A375 (cell line): Measurements from ENCODE around the gene STX1A. TPM values are rescaled to one million over a fixed set of nuclear protein-coding genes. Genes with fewer than 3 reads are reported as not detected.

Experiments used
- small RNA-seq: library from RNA; depleted of rRNA; stranded (forward); fragments of <200 nt; gene quantifications from one replicate; pipeline ENCODE3, GENCODE V24; 2014
- total RNA-seq: library from RNA; depleted of rRNA; stranded (reverse); fragments of >200 nt; shearing (Covaris generic); gene quantifications from 2 replicates; pipeline ENCODE4 v1.2.3, GENCODE V29; 2014; rRNA removed

Gene STX1A
- 66.5 and 72.9 TPM in 2 replicates for total RNA-seq

DNA sequence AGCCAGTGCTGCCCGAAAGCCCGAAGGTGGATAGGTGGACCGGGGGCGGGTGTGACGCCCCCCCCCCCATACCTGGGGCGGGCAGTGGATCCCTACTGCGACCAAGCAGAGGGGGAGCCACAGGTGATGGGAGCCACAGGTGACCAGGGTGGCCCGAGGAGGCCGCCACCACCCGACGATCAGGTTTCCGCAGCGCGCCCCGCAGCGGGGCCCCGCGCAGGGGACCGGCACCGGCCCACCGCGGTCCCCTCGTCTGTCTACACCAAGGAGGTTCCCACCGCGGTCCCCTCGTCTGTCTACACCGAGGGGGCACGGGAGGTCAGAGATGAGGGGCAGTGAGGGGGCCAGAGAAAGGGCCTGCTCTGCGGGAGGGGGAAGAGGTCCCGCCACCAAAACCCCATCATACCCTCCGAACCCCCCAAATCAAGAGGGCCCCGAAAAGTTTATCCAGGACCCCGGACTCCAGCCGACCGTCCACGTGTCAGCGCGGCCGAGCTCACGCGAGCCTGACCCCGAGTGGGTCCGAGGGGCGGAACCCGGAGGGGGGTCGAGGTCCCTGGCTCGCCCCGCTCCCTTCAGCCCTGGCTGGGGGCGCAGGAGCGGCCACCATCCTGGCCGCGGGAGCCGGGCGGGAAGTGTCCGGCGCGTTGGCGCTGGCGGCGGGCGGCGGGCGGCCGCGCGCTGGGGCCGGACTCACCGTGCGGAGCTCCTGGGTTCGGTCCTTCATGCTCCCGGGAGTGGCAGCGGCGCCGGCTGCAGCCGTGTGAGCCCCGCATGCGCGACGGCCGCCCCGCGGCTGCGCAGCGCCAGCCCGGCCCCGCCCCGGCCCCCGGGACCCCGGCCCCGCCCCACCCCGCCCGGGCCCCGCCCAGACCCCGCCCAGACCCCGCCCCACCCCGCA lies at the start of gene STX1A:
TSS of gene STX1A (minus strand) at position 765 of the 901 bp plus-strand sequence. CDS start at position 727, 38 bp downstream.

DNA sequence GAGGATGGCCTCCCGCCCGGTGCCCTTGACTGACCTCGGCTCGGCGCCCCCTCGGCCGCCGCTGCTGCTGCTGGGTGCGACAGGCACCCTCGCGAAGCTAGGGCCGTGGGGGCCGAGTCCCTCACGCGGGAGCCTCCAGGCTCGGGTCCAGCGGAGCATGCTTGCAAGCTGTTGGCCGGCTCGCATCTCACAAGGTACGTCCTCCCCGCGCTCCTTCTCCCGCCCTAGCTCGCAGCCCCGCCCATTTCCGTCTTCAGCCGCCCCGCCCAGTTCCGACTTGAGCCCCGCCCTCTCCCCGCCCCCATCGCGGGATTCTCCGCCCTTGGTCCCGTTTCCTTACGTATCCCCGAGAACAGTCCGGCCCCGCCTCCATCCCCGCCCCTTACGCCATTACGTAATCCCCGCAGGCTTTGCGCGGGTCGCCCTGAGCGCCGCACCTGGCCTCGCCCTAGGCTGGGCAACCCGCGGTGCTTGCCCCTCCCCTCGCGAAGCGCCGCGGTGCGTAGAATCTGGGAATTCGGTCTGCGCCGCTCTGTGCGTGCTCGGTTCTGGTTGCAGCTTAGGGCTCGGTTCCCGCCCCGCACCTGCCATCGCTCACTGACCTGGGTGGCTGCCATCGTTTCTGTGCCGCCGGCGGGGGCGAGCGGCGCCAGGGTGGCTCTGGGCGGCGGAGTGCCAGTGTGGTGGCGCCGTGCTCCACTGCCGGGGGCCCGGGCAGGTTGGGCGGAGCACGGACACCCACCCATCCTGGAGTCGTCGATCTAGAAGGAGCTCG lies 19.3 kb upstream of the STX1A start, which contains the start of gene ABHD11:
TSS of gene ABHD11 (minus strand) at position 191 of the 775 bp plus-strand sequence. CDS start at position 159, 32 bp downstream.

DNA sequence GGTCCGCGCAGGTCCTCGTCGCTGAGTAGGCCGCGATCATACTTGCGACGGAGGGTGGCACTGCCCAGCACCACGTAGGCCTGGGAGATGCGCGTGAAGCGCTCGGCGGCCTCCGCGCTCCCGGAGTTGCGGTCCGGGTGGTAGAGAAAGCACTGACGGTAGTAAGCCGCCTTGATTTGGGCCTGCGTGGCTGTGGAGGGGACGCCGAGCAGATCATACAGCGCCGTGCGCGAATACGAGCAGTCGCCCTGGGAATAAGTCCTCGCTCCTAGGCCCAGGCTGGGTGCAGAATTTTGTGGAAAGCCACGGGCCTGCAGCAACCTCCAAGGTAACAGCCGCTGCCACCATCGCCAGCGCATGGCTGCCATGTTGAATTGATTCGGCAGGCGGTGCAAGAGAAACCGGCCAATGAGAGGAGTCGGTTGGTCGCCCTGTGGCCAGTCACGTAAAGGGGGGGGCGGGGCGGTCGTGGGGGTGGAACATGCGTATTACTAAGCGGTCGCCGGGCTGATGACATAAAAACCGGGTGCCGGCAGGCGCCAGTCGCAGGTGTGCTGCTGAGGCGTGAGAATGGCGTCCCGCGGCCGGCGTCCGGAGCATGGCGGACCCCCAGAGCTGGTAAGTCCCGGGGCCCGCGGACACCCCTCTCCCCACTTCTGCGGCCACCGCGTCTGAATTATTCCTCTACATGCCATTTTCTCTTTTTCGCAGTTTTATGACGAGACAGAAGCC lies 36.2 kb downstream of the STX1A start, which contains the start of the genes BUD23 and DNAJC30:
TSS of gene BUD23 (plus strand) at position 542 of the 732 bp plus-strand sequence. CDS start at position 571, 29 bp downstream.
TSS of gene DNAJC30 (minus strand) at position 398 of the 732 bp plus-strand sequence. CDS start at position 368, 30 bp downstream.

DNA sequence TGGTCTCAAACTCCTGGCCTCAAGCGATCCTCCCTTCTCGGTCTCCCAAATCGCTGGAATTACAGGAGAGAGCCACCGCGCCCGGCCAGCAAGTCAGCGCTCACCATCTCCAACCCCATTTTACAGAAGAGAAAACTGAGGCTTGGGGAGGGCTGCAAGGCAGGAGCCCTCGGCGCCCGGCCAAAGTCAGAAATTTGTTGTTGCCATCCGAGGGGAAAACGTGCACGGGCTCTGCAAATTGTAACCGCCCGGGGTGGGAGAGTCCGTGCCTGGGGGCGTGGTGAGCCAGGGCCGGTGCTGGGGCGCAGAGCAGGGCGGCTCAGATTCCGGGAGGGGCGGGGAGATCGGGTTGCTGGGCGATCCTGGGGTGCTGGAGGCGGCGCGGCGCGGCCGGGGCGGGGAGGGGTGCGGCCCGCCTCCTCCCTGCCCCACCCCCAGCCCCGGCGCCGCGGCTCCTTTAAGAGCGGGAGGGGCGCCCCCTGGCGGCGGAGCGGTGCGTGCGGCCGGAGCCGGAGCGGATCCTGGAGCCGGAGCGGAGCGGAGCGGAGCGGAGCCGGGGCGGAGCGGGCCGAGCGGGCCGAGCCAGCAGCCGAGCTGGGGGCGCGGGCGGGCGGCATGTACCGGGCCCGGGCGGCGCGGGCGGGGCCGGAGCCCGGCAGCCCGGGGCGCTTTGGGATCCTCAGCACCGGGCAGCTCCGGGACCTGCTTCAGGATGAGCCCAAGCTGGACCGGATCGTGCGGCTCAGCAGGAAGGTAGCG lies 51.9 kb downstream of the STX1A start, which contains the start of gene VPS37D:
TSS of gene VPS37D (plus strand) at position 488 of the 759 bp plus-strand sequence. CDS start at position 616, 128 bp downstream.

Small RNA genes lying within 50 kb of the gene (small RNA-seq; reads per million reads assigned to genes)
- gene MIR4284 (not detected), gene RN7SL265P (not detected)

Other genes starting within 250 kb of the STX1A start
- gene BAZ1B, start 197.4 kb downstream of the STX1A start, total RNA-seq, result 62.2 and 68.6 TPM in 2 replicates
- gene BCL7B, start 162.0 kb downstream of the STX1A start, total RNA-seq, result 47.9 and 56.0 TPM in 2 replicates
- gene TBL2, start 141.1 kb downstream of the STX1A start, total RNA-seq, result 66.4 and 78.5 TPM in 2 replicates
- 0.05 and 0.26 TPM in 2 replicates for gene MLXIPL, start 95.1 kb downstream of the STX1A start, total RNA-seq
- 3.2 and 7.2 TPM in 2 replicates for gene VPS37D, start 51.8 kb downstream of the STX1A start, total RNA-seq
- gene DNAJC30, start 36.2 kb downstream of the STX1A start, total RNA-seq, result 3.1 and 3.6 TPM in 2 replicates
- gene BUD23, start 36.1 kb downstream of the STX1A start, total RNA-seq, result 105 and 106 TPM in 2 replicates
- 35.9 and 42.6 TPM in 2 replicates for gene ABHD11, start 19.1 kb upstream of the STX1A start, total RNA-seq
- not detected in 2 replicates for gene CLDN3, start 50.6 kb upstream of the STX1A start, total RNA-seq
- gene CLDN4, start 111.3 kb upstream of the STX1A start, total RNA-seq, result 6.8 and 8.0 TPM in 2 replicates
- gene METTL27, start 122.8 kb upstream of the STX1A start, total RNA-seq, result 19.9 TPM in 2 replicates
- gene TMEM270, start 141.5 kb upstream of the STX1A start, total RNA-seq, result 0.93 TPM in 1 of 2 replicates, not detected in the other